Measurements from ENCODE around the gene C3orf33.
"Not testable (repeated sequence)": the region's sequence is repeated elsewhere in the genome, so short reads cannot be mapped to it uniquely, and the experiment has no call there.

The C3orf33 gene

DNA sequence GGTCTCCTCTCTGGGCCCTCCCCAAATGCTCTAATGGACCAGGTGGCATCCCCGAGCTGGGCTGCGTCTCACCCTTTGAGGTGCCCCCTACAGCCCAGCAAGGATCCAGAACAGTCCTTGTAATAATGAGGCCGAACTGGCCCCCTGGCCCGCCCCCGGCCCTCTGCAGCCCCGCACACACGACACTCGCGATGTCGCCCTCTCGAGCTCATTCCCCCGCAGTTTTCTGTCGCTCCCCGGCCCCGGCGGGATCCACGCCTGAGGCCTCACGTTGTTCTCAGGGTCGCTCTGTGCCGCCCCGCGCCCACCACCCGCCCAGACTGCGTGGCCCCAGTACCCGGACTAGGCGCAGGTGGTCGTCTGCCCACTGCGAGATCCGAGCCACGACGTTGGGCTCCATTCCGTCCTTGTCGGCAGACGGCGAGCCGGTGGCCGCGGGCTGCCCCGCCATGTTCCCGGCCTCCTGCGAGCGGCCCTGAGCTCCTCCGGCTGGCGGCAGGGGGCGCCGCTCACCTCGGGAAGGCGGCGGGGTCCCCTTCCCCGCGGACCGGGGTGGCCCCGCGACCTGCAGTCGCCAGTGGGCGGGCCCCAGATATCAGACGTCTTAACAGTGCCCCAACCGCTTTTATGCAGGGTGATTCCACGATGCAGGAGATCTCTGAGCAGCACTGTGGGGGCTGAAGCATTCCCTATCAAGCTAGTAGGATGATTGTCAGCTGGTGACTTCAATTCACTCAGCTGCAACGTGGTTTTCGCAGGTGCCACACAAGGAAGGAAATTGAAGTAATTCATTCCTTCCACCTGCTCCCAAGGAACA, at the start of gene C3orf33:
Gene C3orf33 (minus strand): TSS at position 477 of the 817 bp plus-strand sequence. CDS start 26 bp downstream, at position 451.
- no peak for FAIRE-seq

DNA sequence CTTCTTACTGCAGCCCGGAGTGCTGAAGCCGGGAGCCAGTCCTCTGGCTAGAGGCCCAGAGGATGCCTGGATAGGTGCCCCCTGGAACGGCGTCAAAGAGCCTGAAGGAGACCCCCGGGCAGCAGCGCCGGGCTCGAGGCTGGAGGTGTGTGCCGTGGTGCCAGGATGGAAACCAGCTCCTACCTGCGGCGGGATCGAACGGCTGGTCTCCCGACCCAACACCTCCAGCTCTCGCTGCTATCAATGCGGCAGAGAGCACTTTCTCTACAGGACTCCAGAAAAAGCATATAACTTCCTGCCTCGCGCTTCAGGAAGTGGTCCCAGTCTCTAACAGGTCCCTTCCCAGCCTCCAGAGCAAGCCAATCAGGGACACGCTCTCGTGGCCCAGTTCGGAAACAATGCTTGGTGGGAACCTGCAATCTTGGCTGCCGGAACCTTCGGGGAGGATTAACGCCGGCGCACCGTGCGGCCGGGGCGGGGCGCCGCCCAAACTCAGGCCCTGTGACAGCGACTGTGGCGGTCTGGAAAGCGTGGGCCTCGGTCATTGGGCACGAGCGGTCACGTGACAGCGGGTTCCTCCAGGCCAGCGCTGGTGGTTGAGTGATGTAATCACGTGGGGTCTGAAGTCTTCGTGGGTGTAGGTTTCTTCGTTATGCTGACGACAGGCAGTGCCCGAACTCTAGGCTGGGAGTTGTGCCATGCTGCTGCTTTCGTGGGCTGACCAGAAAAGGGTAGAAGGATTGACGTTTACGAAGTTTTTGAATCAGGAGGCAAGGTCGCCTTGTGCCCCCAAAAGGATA, 48.3 kb upstream of the C3orf33 start, which contains the start of gene SLC33A1:
Gene SLC33A1 (minus strand): TSS at position 287 of the 800 bp plus-strand sequence. CDS start 430 bp downstream, outside the sequence.
- peak; percentile 96 for FAIRE-seq

- FAIRE-seq = no peak
Measured at GRCh38 chr3:155853214-155854140, 47.4 kb upstream of the C3orf33 start.

GRCh38 chr3:155852341-155852740, 46.3 kb upstream of the C3orf33 start:
- no peak for FAIRE-seq

DNA sequence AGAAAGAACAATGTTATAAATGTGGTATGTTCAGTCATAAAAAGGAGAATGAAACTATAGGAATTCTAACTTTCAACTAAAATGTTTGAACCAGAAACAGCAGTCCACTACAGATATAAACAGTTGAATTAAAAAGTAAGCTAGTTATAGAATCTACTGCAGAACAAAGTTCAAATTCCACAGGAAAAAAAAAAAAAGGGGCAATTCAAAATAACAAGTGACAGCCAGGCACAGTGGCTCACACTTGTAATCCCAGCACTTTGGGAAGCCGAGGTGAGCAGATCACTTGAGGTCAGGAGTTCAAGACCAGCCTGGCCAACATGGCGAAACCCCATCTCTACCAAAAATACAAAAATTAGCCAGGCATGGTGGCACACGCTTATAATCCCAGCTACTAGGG, 43.3 kb upstream of the C3orf33 start:
- FAIRE-seq = not testable (repeated sequence)

DNA sequence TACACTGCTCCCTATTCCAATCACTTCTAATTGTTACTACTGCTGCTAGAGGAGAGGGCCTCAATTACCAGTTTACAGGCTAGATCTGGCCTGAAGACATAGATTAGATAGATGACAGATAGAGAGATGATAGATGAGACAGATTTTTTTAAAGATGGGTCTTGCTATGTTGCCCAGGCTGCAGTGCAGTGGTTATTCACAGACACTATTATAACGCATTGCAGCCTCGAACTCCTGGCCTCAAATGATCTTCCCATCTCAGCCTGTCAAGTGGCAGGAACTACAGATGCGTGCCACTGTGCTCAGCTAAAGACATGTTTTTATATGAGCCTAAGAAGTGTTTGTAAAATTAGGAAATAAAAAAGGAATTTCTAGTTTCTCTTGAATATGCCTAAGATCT, 41.9 kb upstream of the C3orf33 start:
- no peak for FAIRE-seq

GRCh38 chr3:155846119-155846518, 40.0 kb upstream of the C3orf33 start:
- no peak for FAIRE-seq

DNA sequence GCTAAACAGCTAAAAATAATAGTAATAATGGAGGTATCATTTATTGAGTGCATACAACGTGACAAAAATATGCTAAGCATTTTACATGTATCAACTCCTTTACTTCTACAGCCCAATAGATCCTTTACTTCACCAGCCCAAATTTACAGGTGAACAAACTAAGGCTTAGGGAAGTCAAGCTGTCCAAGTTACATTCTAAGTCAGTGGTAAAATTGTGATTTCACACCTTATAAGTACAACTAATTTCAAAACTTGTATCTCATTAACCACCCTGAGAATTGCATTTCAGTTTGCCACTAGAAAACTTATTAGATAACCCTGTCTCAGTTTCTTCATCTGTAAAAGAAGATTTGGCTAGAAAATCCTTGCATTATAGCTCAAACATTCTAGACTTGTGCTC, 37.5 kb upstream of the C3orf33 start:
- FAIRE-seq = no peak

DNA sequence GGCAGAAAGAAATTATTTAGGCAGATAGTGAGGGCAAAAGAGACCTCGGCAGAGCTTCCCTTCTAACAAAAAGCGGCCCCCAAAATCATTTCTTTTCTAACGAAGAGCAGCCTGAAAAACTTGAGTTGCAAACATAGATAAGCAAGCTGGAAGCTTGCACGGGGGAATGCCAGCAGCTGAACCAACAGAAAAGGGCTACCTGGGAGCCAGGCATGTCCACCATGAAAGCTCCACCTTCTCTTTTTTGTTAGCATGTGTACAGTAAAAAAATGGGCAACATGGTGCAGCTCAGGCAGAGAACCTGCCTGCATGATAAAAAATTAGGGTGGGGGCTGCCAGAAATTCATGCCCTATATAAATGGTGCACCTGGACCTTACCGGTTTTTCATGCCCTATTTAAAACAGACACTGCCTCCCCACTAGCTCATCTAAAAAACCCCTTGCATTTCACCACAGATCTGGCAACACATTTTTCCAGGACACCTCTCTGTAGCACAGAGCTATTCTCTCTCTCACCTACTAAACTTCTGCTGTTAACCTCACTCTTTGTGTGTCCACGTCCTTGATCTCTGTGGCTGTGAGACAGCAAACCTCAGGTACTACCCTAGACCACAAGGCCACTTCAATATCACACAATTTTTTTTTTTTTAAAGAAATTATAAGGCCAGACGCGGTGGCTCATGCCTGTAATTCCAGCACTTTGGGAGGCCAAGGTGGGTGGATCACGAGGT, 29.4 kb upstream of the C3orf33 start:
- FAIRE-seq = no peak

DNA sequence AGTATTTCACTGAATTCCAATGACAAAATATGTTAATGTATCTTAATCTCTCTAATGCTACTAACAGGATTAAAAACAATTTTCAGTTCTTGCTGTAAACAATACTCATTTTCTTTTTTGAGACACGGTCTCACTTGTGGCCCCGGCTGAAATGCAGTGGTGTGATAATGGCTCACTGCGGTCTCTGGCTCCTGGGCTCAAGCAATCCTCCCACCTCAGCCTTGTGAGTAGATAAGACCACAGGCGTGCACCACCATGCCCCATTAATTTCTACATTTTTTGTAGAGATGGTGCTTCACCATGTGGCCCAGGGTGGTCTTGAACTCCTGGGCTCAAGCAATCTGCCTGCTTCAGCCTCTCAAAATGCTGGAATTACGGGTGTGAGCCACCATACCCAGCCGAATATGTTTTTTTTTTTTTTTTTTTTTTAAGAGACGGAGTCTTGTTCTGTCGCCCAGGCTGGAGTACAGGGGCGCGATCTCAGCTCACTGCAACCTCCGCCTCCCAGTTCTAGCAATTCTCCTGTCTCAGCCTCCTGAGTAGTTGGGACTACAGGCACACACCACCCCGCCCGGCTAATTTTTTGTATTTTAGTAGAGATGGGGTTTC, 22.5 kb upstream of the C3orf33 start:
- FAIRE-seq = not testable (repeated sequence)

GRCh38 chr3:155815030-155815545, 9.0 kb upstream of the C3orf33 start:
- no peak for FAIRE-seq

- FAIRE-seq = peak; percentile 78
Measured at GRCh38 chr3:155813224-155813623, 7.1 kb upstream of the C3orf33 start.

DNA sequence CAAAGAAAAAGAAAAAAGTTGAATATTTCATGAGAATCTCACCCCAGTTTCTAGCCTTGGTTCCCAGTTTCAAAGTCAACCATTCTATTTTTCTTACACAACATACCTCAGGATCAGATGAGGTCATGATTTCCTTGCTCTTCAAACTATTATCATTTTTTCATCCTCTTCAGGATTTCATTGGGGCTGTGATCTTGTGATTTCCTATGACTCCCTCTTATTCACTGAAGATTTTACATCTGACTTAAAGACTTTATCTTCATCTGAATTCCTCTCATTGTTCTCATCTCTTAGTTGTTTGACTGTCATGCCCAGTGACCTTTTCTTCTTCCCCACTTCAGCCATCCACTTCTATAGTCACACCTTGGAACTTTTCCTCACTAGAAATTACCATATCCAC, 3.1 kb upstream of the C3orf33 start:
- FAIRE-seq = no peak

DNA sequence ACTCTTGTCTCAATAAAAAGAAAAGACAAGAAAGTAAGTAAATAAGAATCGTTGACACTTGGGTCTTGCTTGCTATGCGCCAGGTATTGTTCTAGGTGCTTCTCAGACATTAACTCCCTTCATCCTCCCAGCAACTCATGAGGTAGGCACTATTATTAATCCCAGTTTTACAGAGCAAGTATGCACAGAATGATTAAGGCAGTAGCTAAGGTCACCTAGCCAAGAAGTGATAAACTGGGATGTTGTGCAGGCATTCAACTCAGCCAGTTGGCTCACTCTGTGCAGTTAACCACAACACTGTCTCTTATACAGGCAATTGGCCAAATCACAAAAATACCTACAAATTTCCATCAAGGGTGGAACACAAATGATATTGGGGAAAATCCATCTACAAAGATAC, 1.7 kb upstream of the C3orf33 start:
- no peak for FAIRE-seq

DNA sequence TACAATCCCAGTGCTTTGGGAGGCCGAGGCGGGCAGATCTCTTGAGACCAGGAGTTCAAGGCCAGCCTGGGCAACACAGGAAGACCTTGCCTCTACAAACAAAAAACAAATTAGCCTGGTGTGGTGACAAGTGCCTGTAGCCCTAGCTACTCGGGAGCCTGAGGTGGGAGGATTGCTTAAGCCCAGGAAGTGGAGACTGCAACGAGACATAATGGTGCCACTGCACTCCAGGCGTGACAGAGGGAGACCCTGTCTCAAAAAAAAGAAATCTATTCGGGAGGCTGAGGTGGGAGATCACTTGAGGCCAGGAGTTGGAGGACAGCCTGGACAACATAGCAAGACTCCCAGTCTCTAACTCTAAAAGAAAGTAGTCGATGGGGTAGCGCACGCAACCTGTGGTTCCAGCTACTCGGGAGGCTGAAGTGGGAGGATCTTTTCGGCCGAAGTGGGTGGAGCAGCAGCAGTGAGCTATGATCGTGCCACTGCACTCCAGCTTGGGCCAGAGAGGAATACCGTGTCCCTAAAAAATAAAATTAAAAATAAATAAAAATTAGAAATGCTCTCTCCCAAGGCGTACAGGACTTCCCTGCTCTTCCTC, 775 bp downstream of the C3orf33 start:
- FAIRE-seq = no peak

GRCh38 chr3:155804323-155804722, 1.8 kb downstream of the C3orf33 start:
- FAIRE-seq = no peak

GRCh38 chr3:155792532-155792931, 13.5 kb downstream of the C3orf33 start:
- no peak for FAIRE-seq

- FAIRE-seq = no peak
Measured at GRCh38 chr3:155791190-155791589, 14.9 kb downstream of the C3orf33 start.

GRCh38 chr3:155790272-155790925, 15.7 kb downstream of the C3orf33 start:
- FAIRE-seq = no peak

DNA sequence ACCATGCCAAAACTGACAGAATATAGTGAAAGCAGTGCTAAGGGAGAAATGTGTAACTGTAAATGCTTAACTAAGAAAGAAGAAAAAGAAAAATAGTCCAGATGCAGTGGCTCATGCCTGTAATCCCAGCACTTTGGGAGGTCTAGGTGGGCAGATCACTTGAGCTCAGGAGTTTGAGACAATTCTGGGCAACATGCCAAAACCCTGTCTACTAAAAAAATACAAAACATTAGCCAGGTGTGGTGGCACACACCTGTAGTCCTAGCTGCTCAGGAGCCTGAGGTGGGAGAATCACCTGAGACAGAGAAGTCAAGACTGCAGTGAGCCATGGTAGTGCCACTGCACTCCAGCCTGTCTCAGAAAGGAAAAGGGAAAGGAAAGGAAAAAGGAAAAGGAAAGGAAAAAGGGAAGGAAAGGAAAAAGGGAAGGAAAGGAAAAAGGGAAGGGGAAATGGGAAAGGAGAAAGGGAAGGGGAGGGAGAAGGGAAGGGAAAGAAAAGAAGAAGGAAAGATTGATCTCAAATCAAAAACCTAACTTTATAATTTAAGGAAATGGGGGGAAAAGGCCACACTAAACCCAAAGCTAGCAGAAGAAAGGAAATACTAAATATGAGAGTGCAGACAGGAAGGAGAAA, 20.3 kb downstream of the C3orf33 start:
- FAIRE-seq = no peak

Data from G401.6 (cell line).